GM18519 (cell line): ENCODE measurements around the gene BCL2L11.

Experiments used
- ATAC-seq: cut with Tn5 transposase; IDR thresholded peaks from one replicate; pipeline ENCODE4 v1.9.1; 2021; ENCODE audit warnings: mild to moderate bottlenecking, moderate library complexity; ENCODE audit not compliant: unreplicated experiment, low FRiP score

BCL2L11 gene

GRCh38 chr2:111142101-111142500 lies 21.4 kb downstream of the BCL2L11 start:
- ATAC-seq: no peak

GRCh38 chr2:111143107-111143842 lies 22.6 kb downstream of the BCL2L11 start:
- ATAC-seq: no peak

- no peak for ATAC-seq
Observed at GRCh38 chr2:111143843-111144198, 23.1 kb downstream of the BCL2L11 start.

- ATAC-seq: no peak
Observed at GRCh38 chr2:111145103-111145760, 24.5 kb downstream of the BCL2L11 start.

GRCh38 chr2:111145951-111146350 lies 25.2 kb downstream of the BCL2L11 start:
- ATAC-seq: no peak

GRCh38 chr2:111148225-111148873 lies 27.6 kb downstream of the BCL2L11 start:
- no peak for ATAC-seq

- no peak for ATAC-seq
Observed at GRCh38 chr2:111148925-111149324, 28.2 kb downstream of the BCL2L11 start.

- ATAC-seq: no peak
Observed at GRCh38 chr2:111149882-111150455, 29.3 kb downstream of the BCL2L11 start.

- ATAC-seq: no peak
Observed at GRCh38 chr2:111154758-111155157, 34.0 kb downstream of the BCL2L11 start.

- ATAC-seq: no peak
Observed at GRCh38 chr2:111155610-111156009, 34.9 kb downstream of the BCL2L11 start.

- ATAC-seq: no peak
Observed at GRCh38 chr2:111156529-111156928, 35.8 kb downstream of the BCL2L11 start.

GRCh38 chr2:111157071-111157661 lies 36.5 kb downstream of the BCL2L11 start:
- no peak for ATAC-seq

GRCh38 chr2:111157798-111158197 lies 37.1 kb downstream of the BCL2L11 start:
- ATAC-seq: no peak

- no peak for ATAC-seq
Observed at GRCh38 chr2:111159641-111160040, 38.9 kb downstream of the BCL2L11 start.

- no peak for ATAC-seq
Observed at GRCh38 chr2:111160758-111161157, 40.0 kb downstream of the BCL2L11 start.

- no peak for ATAC-seq
Observed at GRCh38 chr2:111161971-111162370, 41.3 kb downstream of the BCL2L11 start.

GRCh38 chr2:111162718-111163331 lies 42.1 kb downstream of the BCL2L11 start:
- ATAC-seq: no peak

- no peak for ATAC-seq
Observed at GRCh38 chr2:111164078-111164477, 43.4 kb downstream of the BCL2L11 start.

- no peak for ATAC-seq
Observed at GRCh38 chr2:111165084-111165483, 44.4 kb downstream of the BCL2L11 start.

- no peak for ATAC-seq
Observed at GRCh38 chr2:111166115-111166514, 45.4 kb downstream of the BCL2L11 start.
